Measurements from ENCODE around the gene SUFU. TPM values are rescaled to one million over a fixed set of nuclear protein-coding genes. Genes with fewer than 3 reads are reported as not detected.

SUFU gene
- total RNA-seq, 1 experiment from 2014 or later: 10.6 TPM

- Mint-ChIP-seq H3K27ac (ENCODE audit: unreplicated experiment) (no peak overlapping the region), H3K4me3 (ENCODE audit: unreplicated experiment) (no peak overlapping the region), H3K4me1 (ENCODE audit: low read depth, unreplicated experiment) (no peaks in the 10 kb centered on the region), H3K36me3 (ENCODE audit: insufficient read depth, unreplicated experiment) (no peaks in the 10 kb centered on the region), H3K9me3 (ENCODE audit: unreplicated experiment) (no peaks in the 10 kb centered on the region), H3K27me3 (ENCODE audit: insufficient read depth, unreplicated experiment) (no peaks in the 10 kb centered on the region)
- no peak overlapping the region for H3K4me3 ChIP-seq (ENCODE audit: low read depth, low read length)
- no peak for TF ChIP-seq CTCF (IDR thresholded peaks at IDR 0.05; ENCODE audit: insufficient read depth in 1 of 2, low read depth in 1 of 2, low read length in 1 of 2, severe bottlenecking in 1 of 2, unreplicated experiment in 1 of 2)
- H3K27me3 ChIP-seq (replicated peaks; ENCODE audit: control insufficient read depth, insufficient read depth, low read length): no peaks in the 10 kb centered on the region
- H3K9me3 ChIP-seq: no peaks in the 10 kb centered on the region
- H3K36me3 ChIP-seq (ENCODE audit: control insufficient read depth, insufficient read depth, low read length): no peaks in the 10 kb centered on the region
- DNase-seq: no peak
- CTCF ChIA-PET: interaction anchor here (0.6 to 1.3 kb wide), 7 partner anchors 9 to 43 kb away, joined by 3 to 4 read pairs (median 3); no protein-coding TSS in a partner anchor
- no TSS peak for BruUV-seq (replicated peaks)
- POLR2A ChIA-PET: no interaction called here
- peaks cover 6% of the 10 kb centered on the region; the same call in 1 of the 2 replicates for H3K4me1 ChIP-seq
- intact Hi-C loops (cut with micrococcal nuclease; ENCODE audit: unreplicated experiment): no loop called here
Observed at GRCh38 chr10:102670065-102670670, 166.4 kb downstream of the SUFU start.

GRCh38 chr10:102670871-102671434 lies 167.2 kb downstream of the SUFU start:
- Histone ChIP-seq H3K4me1 (peaks cover 6% of the 10 kb centered on the region; the same call in 1 of the 2 replicates), H3K9me3 (no peaks in the 10 kb centered on the region), H3K4me3 (ENCODE audit: low read depth, low read length) (no peak overlapping the region), H3K36me3 (ENCODE audit: control insufficient read depth, insufficient read depth, low read length) (no peaks in the 10 kb centered on the region), H3K27me3 (replicated peaks; ENCODE audit: control insufficient read depth, insufficient read depth, low read length) (no peaks in the 10 kb centered on the region)
- no peak for TF ChIP-seq CTCF (IDR thresholded peaks at IDR 0.05; ENCODE audit: insufficient read depth in 1 of 2, low read depth in 1 of 2, low read length in 1 of 2, severe bottlenecking in 1 of 2, unreplicated experiment in 1 of 2)
- no peaks in the 10 kb centered on the region for H3K4me1 Mint-ChIP-seq (ENCODE audit: low read depth, unreplicated experiment)
- intact Hi-C loops (cut with micrococcal nuclease; ENCODE audit: unreplicated experiment): no loop called here
- no peak overlapping the region for H3K27ac Mint-ChIP-seq (ENCODE audit: unreplicated experiment)
- H3K4me3 Mint-ChIP-seq (ENCODE audit: unreplicated experiment): no peak overlapping the region
- no peak for DNase-seq
- CTCF ChIA-PET: interaction anchor here (1.1 kb wide), 1 partner anchor 11 kb away, joined by 3 read pairs; no protein-coding TSS in a partner anchor
- no TSS peak for BruUV-seq (replicated peaks)
- POLR2A ChIA-PET: no interaction called here
- H3K36me3 Mint-ChIP-seq (ENCODE audit: insufficient read depth, unreplicated experiment): no peaks in the 10 kb centered on the region
- no peaks in the 10 kb centered on the region for H3K9me3 Mint-ChIP-seq (ENCODE audit: unreplicated experiment)
- H3K27me3 Mint-ChIP-seq (ENCODE audit: insufficient read depth, unreplicated experiment): no peaks in the 10 kb centered on the region

GRCh38 chr10:102673236-102673818 lies 169.6 kb downstream of the SUFU start:
- peaks cover 6% of the 10 kb centered on the region; the same call in 1 of the 2 replicates for H3K4me1 ChIP-seq
- no peaks in the 10 kb centered on the region for H3K9me3 Mint-ChIP-seq (ENCODE audit: unreplicated experiment)
- H3K27me3 Mint-ChIP-seq (ENCODE audit: insufficient read depth, unreplicated experiment): no peaks in the 10 kb centered on the region
- ChIA-PET CTCF (no interaction called here), POLR2A (no interaction called here)
- intact Hi-C loops (cut with micrococcal nuclease; ENCODE audit: unreplicated experiment): no loop called here
- no peak overlapping the region for H3K4me3 ChIP-seq (ENCODE audit: low read depth, low read length)
- TF ChIP-seq CTCF (IDR thresholded peaks at IDR 0.05; ENCODE audit: insufficient read depth in 1 of 2, low read depth in 1 of 2, low read length in 1 of 2, severe bottlenecking in 1 of 2, unreplicated experiment in 1 of 2): no peak
- H3K27ac Mint-ChIP-seq (ENCODE audit: unreplicated experiment): no peak overlapping the region
- H3K27me3 ChIP-seq (replicated peaks; ENCODE audit: control insufficient read depth, insufficient read depth, low read length): no peaks in the 10 kb centered on the region
- H3K9me3 ChIP-seq: no peaks in the 10 kb centered on the region
- no peaks in the 10 kb centered on the region for H3K4me1 Mint-ChIP-seq (ENCODE audit: low read depth, unreplicated experiment)
- no peaks in the 10 kb centered on the region for H3K36me3 ChIP-seq (ENCODE audit: control insufficient read depth, insufficient read depth, low read length)
- DNase-seq: no peak
- BruUV-seq (replicated peaks): no TSS peak
- no peaks in the 10 kb centered on the region for H3K36me3 Mint-ChIP-seq (ENCODE audit: insufficient read depth, unreplicated experiment)
- no peak overlapping the region for H3K4me3 Mint-ChIP-seq (ENCODE audit: unreplicated experiment)
